Activated effector memory CD4-positive, alpha-beta T cell treated with Interleukin-2 at 50 U/mL for 16 hours (primary cell): ENCODE data around the gene TSGA10IP.
A peak's percentile ranks its signal among the peaks of the same experiment; 100 is the strongest.

Experiments
- DNase-seq: peaks from one replicate; pipeline ENCODE4 v3.0.0-alpha.2; 2020

The TSGA10IP gene

GRCh38 chr11:65977621-65978390 lies 32.5 kb downstream of the TSGA10IP start:
- DNase-seq: no peak

GRCh38 chr11:65978391-65979238 lies 33.3 kb downstream of the TSGA10IP start:
- no peak for DNase-seq

- DNase-seq: no peak
These were observed 34.0 kb downstream of the TSGA10IP start for GRCh38 chr11:65979261-65979759.

- no peak for DNase-seq
These were observed 35.9 kb downstream of the TSGA10IP start for GRCh38 chr11:65981101-65981740.

- DNase-seq: no peak
These were observed 36.9 kb downstream of the TSGA10IP start for GRCh38 chr11:65981972-65982823.

- DNase-seq: no peak
These were observed 37.7 kb downstream of the TSGA10IP start for GRCh38 chr11:65982824-65983588.

- no peak for DNase-seq
These were observed 38.3 kb downstream of the TSGA10IP start for GRCh38 chr11:65983589-65983987.

GRCh38 chr11:65987336-65987735 lies 42.1 kb downstream of the TSGA10IP start:
- no peak for DNase-seq

- DNase-seq: peak; percentile 81
These were observed 43.7 kb downstream of the TSGA10IP start for GRCh38 chr11:65988791-65989592.

GRCh38 chr11:65992056-65992455 lies 46.8 kb downstream of the TSGA10IP start:
- DNase-seq: no peak

GRCh38 chr11:65997286-65997685 lies 52.0 kb downstream of the TSGA10IP start:
- DNase-seq: no peak

GRCh38 chr11:66001942-66002647 lies 56.8 kb downstream of the TSGA10IP start, which contains the start of the genes BANF1 and EIF1AD:
TSS of gene BANF1 (plus strand) at chr11:66002503. CDS start at chr11:66003251, 748 bp downstream.
TSS of gene EIF1AD (minus strand) at chr11:66002157. CDS start at chr11:66000389, 1,768 bp downstream.
- peak; percentile 92 for DNase-seq

- no peak for DNase-seq
These were observed 57.5 kb downstream of the TSGA10IP start for GRCh38 chr11:66002648-66003225.

GRCh38 chr11:66003291-66003690 lies 58.0 kb downstream of the TSGA10IP start:
- no peak for DNase-seq

GRCh38 chr11:66004186-66004585 lies 58.9 kb downstream of the TSGA10IP start:
- no peak for DNase-seq

- DNase-seq: no peak
These were observed 61.0 kb downstream of the TSGA10IP start for GRCh38 chr11:66006134-66006890.

GRCh38 chr11:66006891-66007176 lies 61.6 kb downstream of the TSGA10IP start:
- DNase-seq: no peak

GRCh38 chr11:66007201-66007634 lies 61.9 kb downstream of the TSGA10IP start:
- no peak for DNase-seq

GRCh38 chr11:66008095-66008467 lies 62.8 kb downstream of the TSGA10IP start:
- DNase-seq: no peak
